Large intestine (tissue), 3 donors: ENCODE results near the gene DISP3. TPM values are rescaled to one million over a fixed set of nuclear protein-coding genes. Genes with fewer than 3 reads are reported as not detected.
A peak's percentile ranks its signal among the peaks of the same experiment; 100 is the strongest.

Experiments used
- DNase-seq, 2 donors: peaks; one replicate each; pipeline versions ENCODE4 v3.0.0 to v3.0.0-alpha.2; 2013
- H3K27ac ChIP-seq: one replicate; pipeline ENCODE4 v1.5.1; 2013; ENCODE audit warnings: low read length
- H3K27me3 ChIP-seq: 2 replicates; pipeline ENCODE4 v1.6.1; 2013; ENCODE audit warnings: low read length; ENCODE audit not compliant: control insufficient read depth, insufficient read depth
- H3K36me3 ChIP-seq: 2 replicates; pipeline ENCODE4 v1.6.1; 2013; ENCODE audit warnings: low read length; ENCODE audit not compliant: control insufficient read depth, insufficient read depth
- H3K4me1 ChIP-seq: one replicate; pipeline ENCODE4 v1.6.1; 2013; ENCODE audit warnings: low read length; ENCODE audit not compliant: control insufficient read depth, insufficient read depth
- H3K4me3 ChIP-seq: one replicate; pipeline ENCODE4 v1.5.1; 2013; ENCODE audit warnings: low read length
- H3K9me3 ChIP-seq: one replicate; pipeline ENCODE4 v1.6.1; 2013; ENCODE audit warnings: mild to moderate bottlenecking, low read depth, low read length, moderate library complexity; ENCODE audit not compliant: control insufficient read depth
- WGBS: methylation state at CpG from one replicate; pipeline ENCODE4 v1.1.5; 2013; ENCODE audit warnings: low lambda C conversion rate; ENCODE audit not compliant: insufficient coverage; 5-methylcytosine and 5-hydroxymethylcytosine counted together
- polyA plus RNA-seq: library from polyadenylated mRNA; unstranded; fragments of 120-200 nt; gene quantifications from one replicate; pipeline ENCODE4 v1.2.1, GENCODE V29; 2013

Gene DISP3
- polyA plus RNA-seq, 1 donor, result 0.76 TPM

DNA sequence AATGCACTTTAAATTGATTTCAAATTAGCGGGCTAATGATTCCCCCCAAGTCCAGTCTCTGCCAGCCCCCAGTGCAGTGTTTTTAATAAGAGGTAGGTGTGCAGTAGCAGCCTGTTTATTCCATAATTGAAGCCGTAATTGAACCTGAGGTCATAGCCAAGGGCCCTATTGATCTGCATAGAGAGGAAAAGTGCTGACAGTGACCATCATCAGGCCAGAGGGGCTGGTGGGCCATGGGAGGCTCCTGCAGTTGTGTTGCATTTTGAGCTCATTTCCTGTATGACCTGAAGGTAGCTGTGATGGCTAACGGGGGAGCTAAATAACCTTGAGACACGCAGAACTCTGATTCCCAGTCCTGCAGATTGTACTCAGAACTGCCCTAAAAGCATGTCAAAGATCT is 67.5 kb downstream of the DISP3 start:
- no peaks in the 10 kb centered on the region for H3K4me1 ChIP-seq
- H3K4me3 ChIP-seq, result no peak overlapping the region
- no peak for DNase-seq
- H3K36me3 ChIP-seq, result no peaks in the 10 kb centered on the region
- no peak overlapping the region for H3K27ac ChIP-seq
- WGBS, result no CpG with 5 or more reads among the region's 4 CpGs
- no peaks in the 10 kb centered on the region for H3K27me3 ChIP-seq
- no peaks in the 10 kb centered on the region for H3K9me3 ChIP-seq

DNA sequence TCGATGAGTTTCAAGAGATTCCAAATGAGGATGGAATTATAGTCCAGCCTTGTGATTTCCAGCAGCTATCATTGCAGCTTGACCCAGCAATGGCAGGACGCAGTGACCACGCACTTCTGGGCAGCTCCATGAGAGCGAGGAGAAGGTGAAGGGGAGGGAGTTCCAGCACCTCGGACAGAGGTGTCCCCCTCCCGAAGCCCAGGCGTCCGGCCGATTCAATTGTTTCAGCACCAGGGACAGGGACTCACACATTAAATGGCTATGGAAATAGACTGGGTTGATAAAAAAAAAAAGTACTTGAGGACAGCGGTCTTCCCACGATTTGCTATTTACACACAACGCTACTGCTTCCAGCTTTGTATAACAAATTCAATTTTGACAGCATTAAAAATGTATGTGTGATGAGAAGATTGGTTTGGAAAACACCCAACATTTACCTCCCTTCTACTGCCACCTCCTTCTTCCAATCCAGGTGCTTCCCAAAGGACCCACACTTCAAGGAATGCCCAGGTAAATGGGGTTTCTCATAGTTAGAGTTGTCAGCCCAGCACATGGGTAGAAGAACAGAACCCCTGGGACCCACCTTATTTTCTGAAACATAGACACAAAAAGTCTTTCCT is 71.8 kb downstream of the DISP3 start:
- Histone ChIP-seq H3K9me3 (no peaks in the 10 kb centered on the region), H3K27ac (no peak overlapping the region), H3K36me3 (no peaks in the 10 kb centered on the region), H3K4me1 (no peaks in the 10 kb centered on the region), H3K4me3 (no peak overlapping the region), H3K27me3 (peaks cover 2% of the 10 kb centered on the region)
- no CpG with 5 or more reads among the region's 12 CpGs for WGBS
- DNase-seq, result peak; percentile 55 to 58

DNA sequence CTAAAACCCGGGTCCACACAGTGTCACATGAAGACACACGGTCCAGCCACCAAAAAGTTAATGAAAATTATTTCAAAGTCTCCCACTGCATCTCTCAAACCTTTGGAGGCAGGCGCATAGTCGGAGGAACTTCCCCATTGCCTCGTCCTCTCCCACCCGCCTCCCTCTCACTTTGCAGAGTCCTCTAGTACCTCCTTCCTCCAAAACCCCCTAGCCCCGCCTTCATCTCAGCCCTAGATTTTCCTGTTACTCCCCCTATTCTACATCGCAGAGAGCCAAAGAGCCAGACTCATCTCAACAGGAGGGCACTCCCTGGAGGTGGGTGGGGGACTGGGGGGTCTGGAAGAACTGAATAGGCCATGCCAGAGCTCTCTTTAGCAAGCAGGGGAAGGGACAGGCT is 79.3 kb downstream of the DISP3 start:
- DNase-seq, result no peak
- Histone ChIP-seq H3K27me3 (peaks cover 38% of the 10 kb centered on the region), H3K4me3 (no peak overlapping the region), H3K9me3 (no peaks in the 10 kb centered on the region), H3K36me3 (no peaks in the 10 kb centered on the region), H3K27ac (no peak overlapping the region), H3K4me1 (no peaks in the 10 kb centered on the region)
- WGBS, result 50% methylated on average over 2 of the region's 8 CpGs

DNA sequence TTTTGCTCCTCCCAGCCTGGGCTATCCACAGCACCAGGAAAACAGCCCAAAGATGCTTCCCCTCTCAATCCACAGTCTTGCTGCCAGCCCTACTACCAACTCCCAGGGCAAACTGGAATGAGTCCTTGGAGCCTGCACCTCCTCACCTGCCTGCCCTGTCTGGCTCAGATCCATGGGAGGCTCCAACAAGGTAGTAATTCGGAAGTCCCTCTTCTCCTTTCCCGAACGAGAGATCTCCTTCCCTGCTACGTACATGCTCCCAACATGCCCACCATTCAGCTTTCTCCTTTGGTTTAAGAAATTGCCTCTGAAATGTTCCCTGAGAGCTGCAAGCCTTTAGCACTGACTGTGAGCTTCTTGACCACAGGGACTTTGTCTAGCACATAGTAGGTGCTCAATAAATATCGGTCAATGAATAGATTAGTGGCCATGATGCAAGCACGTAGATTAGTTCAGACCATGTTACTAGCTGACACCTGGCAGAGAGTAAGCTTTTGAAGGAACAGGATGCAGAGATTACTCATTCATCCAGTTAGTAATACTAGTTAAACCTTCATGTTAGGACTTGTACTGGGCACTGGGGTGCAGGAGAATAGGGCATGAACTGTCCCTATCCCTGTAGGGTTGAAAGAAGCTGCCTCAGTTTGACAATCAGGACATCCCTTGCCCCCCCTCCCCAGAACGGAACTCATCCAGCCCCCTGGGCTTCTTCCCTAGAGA is 80.1 kb downstream of the DISP3 start:
- no peak overlapping the region for H3K27ac ChIP-seq
- WGBS, result no CpG with 5 or more reads among the region's 7 CpGs
- H3K9me3 ChIP-seq, result no peaks in the 10 kb centered on the region
- H3K4me1 ChIP-seq, result no peaks in the 10 kb centered on the region
- no peaks in the 10 kb centered on the region for H3K36me3 ChIP-seq
- no peak overlapping the region for H3K4me3 ChIP-seq
- no peak for DNase-seq
- peaks cover 44% of the 10 kb centered on the region for H3K27me3 ChIP-seq

DNA sequence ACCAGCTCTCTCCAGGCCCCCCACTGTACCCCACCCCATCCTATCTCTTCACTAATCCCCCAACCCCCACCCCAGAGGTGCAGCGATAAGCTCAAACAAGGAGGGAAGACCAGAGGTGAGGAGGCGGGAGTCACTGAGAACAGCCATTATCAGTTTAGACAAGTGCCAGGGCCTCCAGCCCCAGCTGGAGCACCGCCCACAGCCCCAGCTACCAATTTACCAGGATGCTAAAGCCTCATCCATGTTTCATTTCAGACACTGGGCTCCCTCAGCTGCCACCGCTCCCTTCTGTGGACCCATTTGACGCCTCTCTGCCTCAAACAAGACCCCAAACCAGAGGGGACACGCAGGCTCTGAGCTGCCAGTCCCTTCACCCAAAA is 80.6 kb downstream of the DISP3 start:
- H3K36me3 ChIP-seq, result no peaks in the 10 kb centered on the region
- H3K27ac ChIP-seq, result no peak overlapping the region
- DNase-seq, result no peak
- H3K4me1 ChIP-seq, result no peaks in the 10 kb centered on the region
- H3K4me3 ChIP-seq, result no peak overlapping the region
- H3K9me3 ChIP-seq, result no peaks in the 10 kb centered on the region
- peaks cover 44% of the 10 kb centered on the region for H3K27me3 ChIP-seq
- WGBS, result no CpG with 5 or more reads among the region's 6 CpGs

DNA sequence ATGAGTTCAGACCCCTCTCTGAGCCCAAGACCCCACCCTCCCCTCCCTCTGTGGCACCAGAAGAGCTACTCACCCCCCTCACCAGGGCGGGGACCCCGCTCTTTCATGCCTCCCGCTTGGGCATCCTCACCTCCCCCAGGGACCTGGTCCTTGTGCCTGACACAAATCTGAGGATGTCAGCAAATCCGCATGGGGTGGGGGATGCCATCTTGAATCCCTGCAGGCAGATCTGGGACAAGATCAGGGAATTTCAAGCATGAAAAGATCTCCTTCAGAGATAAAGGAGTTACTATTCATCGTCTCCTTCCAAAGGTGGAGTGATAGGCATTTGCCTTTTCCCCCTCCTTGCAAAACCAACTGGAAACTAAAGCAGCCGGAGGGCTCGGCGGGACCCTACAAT is 81.1 kb downstream of the DISP3 start:
- no peak for DNase-seq
- Histone ChIP-seq H3K9me3 (no peaks in the 10 kb centered on the region), H3K27ac (no peak overlapping the region), H3K27me3 (peaks cover 45% of the 10 kb centered on the region), H3K36me3 (no peaks in the 10 kb centered on the region), H3K4me3 (no peak overlapping the region), H3K4me1 (no peaks in the 10 kb centered on the region)
- no CpG with 5 or more reads among the region's 8 CpGs for WGBS

DNA sequence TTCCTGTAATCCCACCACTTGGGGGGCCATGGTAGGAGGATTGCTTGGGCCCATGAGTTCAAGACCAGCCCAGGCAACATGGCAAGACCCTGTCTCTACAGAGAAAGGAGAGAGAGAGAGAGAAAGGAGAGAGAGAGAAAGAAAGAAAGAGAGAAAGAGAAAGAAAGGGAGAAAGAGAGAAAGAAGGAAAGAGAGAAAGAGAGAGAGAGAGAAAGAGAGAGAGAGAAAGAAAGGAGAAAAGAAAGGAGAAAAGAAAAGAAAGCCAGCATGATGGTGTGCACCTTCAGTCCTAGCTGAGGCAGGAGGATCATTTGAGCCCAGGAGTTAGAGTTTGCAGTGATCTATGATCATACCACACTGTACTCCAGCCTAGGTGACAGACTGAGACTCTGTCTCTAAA is 82.8 kb downstream of the DISP3 start:
- no peak overlapping the region for H3K27ac ChIP-seq
- no peak for DNase-seq
- peaks cover 40% of the 10 kb centered on the region for H3K27me3 ChIP-seq
- H3K36me3 ChIP-seq, result no peaks in the 10 kb centered on the region
- H3K9me3 ChIP-seq, result no peaks in the 10 kb centered on the region
- H3K4me3 ChIP-seq, result no peak overlapping the region
- H3K4me1 ChIP-seq, result no peaks in the 10 kb centered on the region

DNA sequence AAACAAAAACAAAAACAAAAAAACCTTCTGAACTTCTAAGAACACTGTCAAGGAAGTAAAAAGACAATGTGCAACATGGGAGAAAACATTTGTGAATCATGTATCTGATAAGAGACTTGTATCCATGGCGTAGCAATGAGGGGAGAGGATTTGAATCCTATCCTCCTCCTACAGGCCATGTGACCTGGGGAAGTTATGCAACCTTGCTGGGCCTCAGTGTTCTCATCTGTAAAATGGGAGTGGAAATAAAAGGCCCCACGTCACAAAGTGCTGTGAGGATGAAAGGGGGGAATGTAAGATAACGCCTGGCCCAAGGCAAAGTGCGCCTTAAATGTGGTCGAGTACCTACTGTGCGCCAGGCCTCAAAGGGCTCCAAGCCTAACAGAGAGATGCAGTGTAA is 83.7 kb downstream of the DISP3 start:
- H3K4me1 ChIP-seq, result no peaks in the 10 kb centered on the region

DNA sequence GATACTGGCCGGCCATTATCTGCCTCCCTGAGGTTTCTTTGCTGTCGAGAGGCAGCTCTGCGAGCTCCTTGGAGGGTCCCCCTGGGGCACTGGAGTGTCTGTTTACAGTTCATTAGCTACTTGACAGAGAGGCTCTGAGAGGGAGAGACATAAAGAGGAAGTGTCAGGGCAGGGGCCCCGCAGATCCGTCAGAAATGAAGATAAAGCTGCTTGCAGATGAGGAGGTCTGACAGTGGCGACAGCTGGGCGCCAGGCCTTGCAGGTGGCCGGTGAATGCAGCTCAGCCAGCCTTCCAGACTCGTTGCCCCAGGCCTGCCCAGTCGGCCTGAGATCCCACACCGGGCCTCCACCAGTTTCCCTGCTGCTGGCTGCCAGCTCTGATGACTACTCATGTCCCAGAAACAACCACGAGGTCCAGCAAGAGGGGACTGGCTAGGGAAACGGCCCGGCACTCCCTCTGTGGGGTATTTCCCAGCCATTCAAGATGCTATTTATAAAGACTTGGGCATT is 84.7 kb downstream of the DISP3 start:
- no CpG with 5 or more reads among the region's 14 CpGs for WGBS
- Histone ChIP-seq H3K4me1 (no peaks in the 10 kb centered on the region), H3K27ac (no peak overlapping the region), H3K27me3 (peaks cover 31% of the 10 kb centered on the region), H3K36me3 (no peaks in the 10 kb centered on the region), H3K9me3 (no peaks in the 10 kb centered on the region), H3K4me3 (no peak overlapping the region)
- no peak for DNase-seq

More for the DNA sequence above, 83.7 kb downstream of the DISP3 start:
- Histone ChIP-seq H3K36me3 (no peaks in the 10 kb centered on the region), H3K27me3 (peaks cover 36% of the 10 kb centered on the region), H3K4me3 (no peak overlapping the region), H3K9me3 (no peaks in the 10 kb centered on the region), H3K27ac (no peak overlapping the region)
- no peak for DNase-seq
- no CpG with 5 or more reads among the region's 6 CpGs for WGBS

DNA sequence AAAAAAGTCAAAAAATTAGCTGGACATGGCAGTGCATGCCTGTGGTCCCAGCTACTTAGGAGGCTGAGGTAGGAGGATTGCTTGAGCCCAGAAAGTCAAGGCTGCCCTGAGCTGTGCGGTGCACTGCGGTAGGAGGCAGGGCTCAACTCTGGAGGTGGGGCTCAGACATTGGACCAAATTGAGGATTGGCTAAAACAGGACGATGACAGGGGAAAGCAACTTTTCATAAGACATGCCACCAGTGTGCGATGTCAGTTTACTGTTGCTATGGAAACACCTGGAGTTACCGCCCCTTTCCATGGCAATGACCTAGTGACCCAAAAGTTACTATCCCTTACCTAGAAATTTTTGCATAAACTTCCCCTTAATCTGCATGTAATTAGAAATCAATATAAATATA is 85.3 kb downstream of the DISP3 start:
- no CpG with 5 or more reads among the region's 5 CpGs for WGBS
- no peak for DNase-seq
- H3K36me3 ChIP-seq, result no peaks in the 10 kb centered on the region
- no peaks in the 10 kb centered on the region for H3K4me1 ChIP-seq
- H3K9me3 ChIP-seq, result no peaks in the 10 kb centered on the region
- H3K4me3 ChIP-seq, result no peak overlapping the region
- no peak overlapping the region for H3K27ac ChIP-seq
- H3K27me3 ChIP-seq, result peaks cover 27% of the 10 kb centered on the region
